ENCODE data around the gene SPACA7. TPM values are rescaled to one million over a fixed set of nuclear protein-coding genes. Genes with fewer than 3 reads are reported as not detected.

The SPACA7 gene
- total RNA-seq, 2 experiments from 2014 or later = not detected

DNA sequence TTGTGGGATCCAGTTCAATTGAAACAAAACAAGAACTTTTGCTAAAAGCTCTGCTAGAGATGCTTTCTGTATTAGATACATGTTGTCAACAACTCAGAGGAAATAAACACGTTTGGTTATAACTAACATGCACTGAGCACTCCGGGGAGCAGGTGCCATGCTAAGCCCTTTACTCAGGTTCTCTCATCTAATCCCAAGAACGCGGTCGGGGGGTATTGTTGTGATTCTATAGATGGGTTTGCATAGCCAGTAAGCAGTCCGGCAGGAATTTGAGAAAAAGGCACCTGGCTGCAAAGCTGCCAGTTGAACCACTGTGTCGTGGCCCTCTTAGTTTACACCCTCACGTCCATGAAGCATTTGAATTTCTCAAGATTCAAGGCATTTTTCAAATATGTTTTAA is 24.3 kb upstream of the SPACA7 start:
- ChIA-PET CTCF (no interaction called here), POLR2A (interaction anchor here (0.6 kb wide), 1 partner anchor 18 kb away, joined by 4 read pairs; no protein-coding TSS in a partner anchor)
- Histone ChIP-seq H3K27me3 (ENCODE audit: control insufficient read depth in 1 of 2, insufficient read depth in 2 of 2, low read length in 2 of 2) (peaks cover 12 to 15% of the 10 kb centered on the region in 2 experiments), H3K9me3 (ENCODE audit: control insufficient read depth in 1 of 2, insufficient read depth in 1 of 2, low read length in 2 of 2) (peaks cover 0 to 16% of the 10 kb centered on the region in 2 experiments), H3K4me3 (ENCODE audit: low read length) (no peak overlapping the region), H3K36me3 (ENCODE audit: insufficient read depth, low read length) (no peaks in the 10 kb centered on the region), H3K4me1 (ENCODE audit: insufficient read depth, low read length) (no peaks in the 10 kb centered on the region), H3K27ac (ENCODE audit: low read depth in 1 of 2, low read length in 2 of 2) (no peak overlapping the region)
- DNase-seq (no peak), ATAC-seq (ENCODE audit: poor library complexity) (no peak)
- H3K27ac Mint-ChIP-seq = no peak overlapping the region
- H3K27me3 Mint-ChIP-seq = peaks cover 47% of the 10 kb centered on the region
- intact Hi-C loops (cut with DNase I, micrococcal nuclease) = no loop called here
- TF ChIP-seq, protein P1, sequence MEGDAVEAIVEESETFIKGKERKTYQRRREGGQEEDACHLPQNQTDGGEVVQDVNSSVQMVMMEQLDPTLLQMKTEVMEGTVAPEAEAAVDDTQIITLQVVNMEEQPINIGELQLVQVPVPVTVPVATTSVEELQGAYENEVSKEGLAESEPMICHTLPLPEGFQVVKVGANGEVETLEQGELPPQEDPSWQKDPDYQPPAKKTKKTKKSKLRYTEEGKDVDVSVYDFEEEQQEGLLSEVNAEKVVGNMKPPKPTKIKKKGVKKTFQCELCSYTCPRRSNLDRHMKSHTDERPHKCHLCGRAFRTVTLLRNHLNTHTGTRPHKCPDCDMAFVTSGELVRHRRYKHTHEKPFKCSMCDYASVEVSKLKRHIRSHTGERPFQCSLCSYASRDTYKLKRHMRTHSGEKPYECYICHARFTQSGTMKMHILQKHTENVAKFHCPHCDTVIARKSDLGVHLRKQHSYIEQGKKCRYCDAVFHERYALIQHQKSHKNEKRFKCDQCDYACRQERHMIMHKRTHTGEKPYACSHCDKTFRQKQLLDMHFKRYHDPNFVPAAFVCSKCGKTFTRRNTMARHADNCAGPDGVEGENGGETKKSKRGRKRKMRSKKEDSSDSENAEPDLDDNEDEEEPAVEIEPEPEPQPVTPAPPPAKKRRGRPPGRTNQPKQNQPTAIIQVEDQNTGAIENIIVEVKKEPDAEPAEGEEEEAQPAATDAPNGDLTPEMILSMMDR (IDR thresholded peaks at IDR 0.05) = no peak
- no peak overlapping the region for H3K4me3 Mint-ChIP-seq
- no peaks in the 10 kb centered on the region for H3K9me3 Mint-ChIP-seq
- H3K36me3 Mint-ChIP-seq (ENCODE audit: low read depth) = no peaks in the 10 kb centered on the region
- H3K4me1 Mint-ChIP-seq (ENCODE audit: low read depth) = no peaks in the 10 kb centered on the region

DNA sequence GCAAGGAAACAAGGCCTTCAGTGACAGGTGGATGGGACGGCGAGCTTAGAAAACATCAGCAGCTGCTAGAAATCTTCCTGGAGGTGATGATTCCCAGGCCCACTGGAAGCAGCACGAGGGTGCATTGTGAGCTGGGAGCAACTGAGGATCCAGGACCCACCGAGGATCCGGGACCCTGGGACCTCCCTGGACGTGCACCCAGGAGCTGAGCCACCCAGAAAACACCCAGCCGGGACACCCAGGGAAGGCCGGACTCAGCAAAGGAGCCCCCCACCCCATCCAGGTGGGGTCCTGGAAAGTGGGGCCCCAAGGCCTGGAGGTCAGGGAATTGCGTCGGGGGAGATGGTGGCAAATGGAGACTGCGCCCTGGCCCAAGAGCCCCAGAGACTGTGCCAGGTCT is 22.3 kb upstream of the SPACA7 start:
- Histone ChIP-seq H3K4me3 (ENCODE audit: low read length) (no peak overlapping the region), H3K27me3 (ENCODE audit: control insufficient read depth in 1 of 2, insufficient read depth in 2 of 2, low read length in 2 of 2) (peaks cover 0 to under 1% of the 10 kb centered on the region in 2 experiments), H3K9me3 (ENCODE audit: control insufficient read depth in 1 of 2, insufficient read depth in 1 of 2, low read length in 2 of 2) (peaks cover 0 to 12% of the 10 kb centered on the region in 2 experiments), H3K36me3 (ENCODE audit: insufficient read depth, low read length) (no peaks in the 10 kb centered on the region), H3K27ac (ENCODE audit: low read depth in 1 of 2, low read length in 2 of 2) (no peak overlapping the region), H3K4me1 (ENCODE audit: insufficient read depth, low read length) (no peaks in the 10 kb centered on the region)
- H3K36me3 Mint-ChIP-seq (ENCODE audit: low read depth) = no peaks in the 10 kb centered on the region
- ATAC-seq (ENCODE audit: poor library complexity) (no peak), DNase-seq (no peak)
- H3K4me3 Mint-ChIP-seq = no peak overlapping the region
- ChIA-PET CTCF (no interaction called here), POLR2A (no interaction called here)
- H3K4me1 Mint-ChIP-seq (ENCODE audit: low read depth) = no peaks in the 10 kb centered on the region
- H3K27me3 Mint-ChIP-seq = peaks cover 28% of the 10 kb centered on the region
- no peak overlapping the region for H3K27ac Mint-ChIP-seq
- intact Hi-C loops (cut with DNase I, micrococcal nuclease) = no loop called here
- TF ChIP-seq, protein P1 (IDR thresholded peaks at IDR 0.05) = no peak
- peaks cover 6% of the 10 kb centered on the region for H3K9me3 Mint-ChIP-seq

DNA sequence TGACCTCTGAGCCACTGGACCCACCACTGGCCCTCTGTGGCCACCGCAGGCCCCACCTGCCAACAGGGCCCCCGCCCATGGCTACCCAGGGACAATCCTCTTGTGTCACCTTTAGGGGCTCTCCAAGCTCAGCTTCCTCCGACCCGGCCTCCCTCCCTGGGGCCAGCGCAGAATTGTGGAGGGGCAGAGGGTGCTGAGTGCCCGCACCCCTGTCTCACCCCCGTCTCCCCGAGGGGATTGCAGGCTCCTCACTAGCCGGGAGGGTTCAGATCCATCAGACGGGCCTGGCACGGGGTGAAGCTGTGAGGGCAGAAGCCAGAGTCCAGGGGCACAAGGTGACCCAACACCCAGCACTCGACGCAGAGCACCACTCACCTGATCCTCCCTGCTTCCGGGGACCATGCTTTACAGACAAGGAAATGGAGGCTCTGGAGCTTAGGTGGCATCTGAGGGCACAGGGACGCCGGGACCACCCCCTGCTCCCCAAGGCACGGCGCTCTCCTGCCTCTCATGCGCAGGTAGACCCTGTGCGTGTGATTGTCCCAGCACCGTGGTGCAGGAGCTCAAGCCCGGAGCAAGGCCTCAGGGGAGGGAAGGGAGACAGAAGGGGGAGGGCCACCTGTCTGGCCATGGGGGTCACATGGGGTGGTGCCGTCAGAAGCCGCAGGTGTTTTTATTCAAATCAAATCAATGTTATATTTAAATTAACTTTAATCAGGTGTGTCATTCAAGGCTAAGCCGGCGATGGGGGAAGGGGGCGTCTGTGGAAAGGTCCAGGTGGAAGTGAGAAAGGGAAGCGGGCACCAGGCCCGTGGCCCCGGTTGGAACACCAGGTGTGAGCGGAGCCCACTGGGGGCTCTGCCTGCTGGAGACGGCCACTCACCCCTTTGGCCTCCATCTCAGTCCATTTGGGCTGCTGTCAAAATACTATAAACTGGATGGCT is 21.6 kb upstream of the SPACA7 start:
- TF ChIP-seq, protein P1 (IDR thresholded peaks at IDR 0.05) = no peak
- POLR2A ChIA-PET = no interaction called here
- Histone ChIP-seq H3K4me3 (ENCODE audit: low read length) (no peak overlapping the region), H3K4me1 (ENCODE audit: insufficient read depth, low read length) (no peaks in the 10 kb centered on the region), H3K36me3 (ENCODE audit: insufficient read depth, low read length) (no peaks in the 10 kb centered on the region), H3K9me3 (ENCODE audit: control insufficient read depth in 1 of 2, insufficient read depth in 1 of 2, low read length in 2 of 2) (peaks cover 0 to 9% of the 10 kb centered on the region in 2 experiments), H3K27ac (ENCODE audit: low read depth in 1 of 2, low read length in 2 of 2) (no peak overlapping the region), H3K27me3 (ENCODE audit: control insufficient read depth in 1 of 2, insufficient read depth in 2 of 2, low read length in 2 of 2) (no peaks in the 10 kb centered on the region)
- CTCF ChIA-PET = no interaction called here
- H3K4me3 Mint-ChIP-seq = no peak overlapping the region
- no peaks in the 10 kb centered on the region for H3K4me1 Mint-ChIP-seq (ENCODE audit: low read depth)
- no peak for DNase-seq
- H3K27ac Mint-ChIP-seq = no peak overlapping the region
- intact Hi-C loops (cut with DNase I, micrococcal nuclease) = no loop called here
- H3K36me3 Mint-ChIP-seq (ENCODE audit: low read depth) = no peaks in the 10 kb centered on the region
- no peak for ATAC-seq (ENCODE audit: poor library complexity)
- peaks cover 6% of the 10 kb centered on the region for H3K9me3 Mint-ChIP-seq
- peaks cover 20% of the 10 kb centered on the region for H3K27me3 Mint-ChIP-seq
